GM12878 (cell line): Measurements from ENCODE around the gene EYA4. TPM values are rescaled to one million over a fixed set of nuclear protein-coding genes. Genes with fewer than 3 reads are reported as not detected.

ENCODE experiments used
- ATAC-seq: fragments of 200-7000 bp; cut with Tn5 transposase; 3 replicates; pipeline ENCODE4 v1.9.1; 2020; ENCODE audit warnings: mild to moderate bottlenecking, moderate library complexity
- BruUV-seq: library from RNA; stranded (reverse); fragments of 400-500 nt; replicated peaks from 2 replicates; lab custom pipeline; 2021; lab: Mats Ljungman, UMichigan
- CTCF ChIA-PET: fragments of 300-600 bp; sonication (Branson Sonifier 250); formaldehyde crosslinking; extraction: SDS; loops from one replicate; lab custom pipeline; 2021; ENCODE audit warnings: inconsistent platforms; lab: Yijun Ruan, JAX
- POLR2A ChIA-PET: fragments of 350-600 bp; formaldehyde crosslinking; extraction: SDS; loops from one replicate; lab custom pipeline; 2021; ENCODE audit warnings: inconsistent platforms; lab: Charles Lee
- RAD21 ChIA-PET: fragments of 300-600 bp; sonication (Branson Sonifier 250); formaldehyde crosslinking; loops from one replicate; lab custom pipeline; 2023; ENCODE audit warnings: antibody characterized with exemption; ENCODE audit not compliant: unreplicated experiment; lab: Charles Lee
- SMC1A ChIA-PET: fragments of 300-600 bp; sonication (Branson Sonifier 250); formaldehyde crosslinking; loops from one replicate; lab custom pipeline; 2023; ENCODE audit not compliant: unreplicated experiment, uncharacterized antibody; lab: Charles Lee
- DNase-seq: peaks from one replicate; pipeline ENCODE4 v3.0.0-alpha.2; 2011; ENCODE audit warnings: low read depth, low spot score
- FAIRE-seq: peaks from 3 replicates; lab custom pipeline; 2011; peaks lifted over from hg19 to GRCh38; lab: Jason Lieb, UNC
- H2AFZ ChIP-seq: 2 replicates; pipeline ENCODE4 v1.6.0; 2011; ENCODE audit warnings: low read depth, low read length, control low read depth; ENCODE audit not compliant: control insufficient read depth
- H3K27ac ChIP-seq: 2 replicates; pipeline ENCODE4 v1.5.1; 2011; ENCODE audit warnings: control low read depth; ENCODE audit not compliant: control insufficient read depth, insufficient read depth
- H3K27me3 ChIP-seq, 2 experiments: replicated peaks in 1 of 2; 2 replicates each; pipeline versions ENCODE4 v1.6.0 to v1.6.1; 2011; ENCODE audit warnings: low read length in 1 of 2; ENCODE audit not compliant: control insufficient read depth in 2 of 2, insufficient read depth in 2 of 2
- H3K36me3 ChIP-seq, 2 experiments: 2 replicates each; pipeline ENCODE4 v1.5.1; 2011; ENCODE audit warnings: low read length in 1 of 2; ENCODE audit not compliant: control insufficient read depth in 2 of 2, insufficient read depth in 2 of 2
- H3K4me1 ChIP-seq: 2 replicates; pipeline ENCODE4 v1.6.1; 2011; ENCODE audit warnings: mild to moderate bottlenecking, low read length, moderate library complexity, mixed read lengths; ENCODE audit not compliant: control insufficient read depth, insufficient read depth
- H3K4me2 ChIP-seq: 2 replicates; pipeline ENCODE4 v1.6.0; 2011; ENCODE audit warnings: control low read depth; ENCODE audit not compliant: control insufficient read depth, insufficient read depth
- H3K4me3 ChIP-seq: fragments of 200-600 bp; sonication (generic); 2 replicates; pipeline ENCODE4 v1.5.1; 2016
- H3K79me2 ChIP-seq: 2 replicates; pipeline ENCODE4 v1.6.0; 2011; ENCODE audit warnings: low read length; ENCODE audit not compliant: control insufficient read depth, insufficient read depth
- H3K9ac ChIP-seq: 2 replicates; pipeline ENCODE4 v1.8.0; 2011; ENCODE audit warnings: low read length, control low read depth, mixed read lengths; ENCODE audit not compliant: control insufficient read depth, insufficient read depth
- H3K9me3 ChIP-seq: replicated peaks from 3 replicates; pipeline ENCODE4 v1.5.1; 2011; ENCODE audit warnings: mild to moderate bottlenecking, low read length; ENCODE audit not compliant: control insufficient read depth, insufficient read depth
- H4K20me1 ChIP-seq: 2 replicates; pipeline ENCODE4 v1.6.0; 2011; ENCODE audit not compliant: control insufficient read depth, insufficient read depth
- IKZF2 ChIP-seq, 2 experiments: fragments of 450-650 bp; IDR thresholded peaks; 2 replicates each; pipeline ENCODE4 v1.6.1; 2017; ENCODE audit warnings: mild to moderate bottlenecking in 2 of 2, moderate library complexity in 2 of 2
- MYB ChIP-seq: fragments of 150-350 bp; IDR thresholded peaks from 2 replicates; pipeline ENCODE4 v1.6.1; 2014; ENCODE audit warnings: mild to moderate bottlenecking, low read depth, low read length, borderline replicate concordance
- NFIC ChIP-seq: IDR thresholded peaks from 2 replicates; pipeline ENCODE4 v1.6.1; 2012; ENCODE audit warnings: low read depth, mild to moderate bottlenecking, inconsistent platforms, low read length, moderate library complexity
- NR2F1 ChIP-seq: fragments of 450-650 bp; conservative IDR thresholded peaks from 2 replicates; pipeline ENCODE4 v1.6.1; 2017; ENCODE audit warnings: mild to moderate bottlenecking
- PML ChIP-seq: IDR thresholded peaks from 2 replicates; pipeline ENCODE4 v1.6.1; 2012; ENCODE audit warnings: low read length, inconsistent platforms
- POLR2AphosphoS2 ChIP-seq: IDR thresholded peaks from 2 replicates; pipeline ENCODE4 v1.6.1; 2011; ENCODE audit warnings: low read depth, mild to moderate bottlenecking, low read length, improper control_type of control experiment, moderate library complexity
- TAF1 ChIP-seq: IDR thresholded peaks from 2 replicates; pipeline ENCODE4 v1.6.1; 2011; ENCODE audit warnings: mild to moderate bottlenecking, low read depth, low read length, borderline replicate concordance
- YBX1 ChIP-seq: fragments of 450-650 bp; IDR thresholded peaks from 2 replicates; pipeline ENCODE4 v1.6.1; 2016; ENCODE audit warnings: antibody characterized with exemption
- ZBED1 ChIP-seq: IDR thresholded peaks from 2 replicates; pipeline ENCODE4 v1.6.1; 2016; ENCODE audit warnings: borderline replicate concordance
- ZBTB11 ChIP-seq: fragments of 450-650 bp; formaldehyde crosslinking; IDR thresholded peaks from 2 replicates; pipeline ENCODE4 v1.5.0; 2022; ENCODE audit warnings: mild to moderate bottlenecking, missing genetic modification characterization
- ZNF592 ChIP-seq: fragments of 450-650 bp; IDR thresholded peaks from 2 replicates; pipeline ENCODE4 v1.6.1; 2017; ENCODE audit warnings: mild to moderate bottlenecking, moderate library complexity
- WGBS: methylation state at CpG from one replicate; pipeline ENCODE4 v1.1.6; 2016; ENCODE audit warnings: low lambda C conversion rate; ENCODE audit not compliant: insufficient replicate concordance, insufficient coverage; ENCODE audit errors: missing lambda C conversion rate; 5-methylcytosine and 5-hydroxymethylcytosine counted together
- in situ Hi-C: fragments of 300-500 bp; cut with MboI; formaldehyde crosslinking; loops from 9 replicates; pipeline ENCODE4 v1.14.3; 2018; ENCODE audit warnings: mixed read lengths
- intact Hi-C: fragments of 100-400 bp; cut with micrococcal nuclease; formaldehyde crosslinking; loops from one replicate; pipeline ENCODE4 v1.14.2; 2022; ENCODE audit not compliant: unreplicated experiment
- polyA plus RNA-seq, 11 experiments: library from polyadenylated mRNA; depleted of rRNA in 4 of 11; unstranded in 6 of 11; stranded (reverse) in 5 of 11; fragments of >200 nt; fragmentation: Nextera tagmentation in 4 of 11; fragmentation: Illumina TruSeq in 1 of 11; extraction: Ambion mirVana in 4 of 11; extraction: Trizol in 1 of 11; gene quantifications; 1 replicate in 1 of 11; 2 replicates in 10 of 11; pipeline versions ENCODE4 v1.2.1 to v1.2.3, GENCODE V29; 2011 to 2016; ENCODE audit warnings: inconsistent platforms in 2 of 11, missing spikeins in 2 of 11, low read depth in 1 of 11
- total RNA-seq, 4 experiments: library from RNA; depleted of rRNA in 3 of 4; stranded (reverse); fragments of >200 nt in 3 of 4; fragmentation: Illumina TruSeq in 1 of 4; extraction: Trizol in 1 of 4; gene quantifications; 2 replicates each; pipeline versions ENCODE4 v1.2.1 to v1.2.3, GENCODE V29; 2013 to 2021
- TF ChIP-seq, protein P1 (sequence below): fragments of 450-650 bp; IDR thresholded peaks from 2 replicates; pipeline ENCODE4 v1.6.1; 2017; ENCODE audit warnings: mild to moderate bottlenecking, low read depth, inconsistent platforms; ENCODE audit not compliant: poor library complexity, severe bottlenecking

Gene EYA4
- total and polyA plus RNA-seq, 10 of the 15 experiments (the other 5 are each of a cell fraction or from before 2014, with no cell fraction given) = 0.02 TPM; not detected in 9

GRCh38 chr6:133503336-133503729, 262.2 kb downstream of the EYA4 start:
- no peak overlapping the region for H3K4me3 ChIP-seq
- H3K79me2 ChIP-seq = no peaks in the 10 kb centered on the region
- ChIA-PET POLR2A (no interaction called here), RAD21 (no interaction called here), SMC1A (no interaction called here), CTCF (interaction anchor here (1.2 kb wide), 1 partner anchor 417 kb away, joined by 3 read pairs; no protein-coding TSS in a partner anchor)
- FAIRE-seq = no peak
- ATAC-seq = no peak
- H3K36me3 ChIP-seq = no peaks in the 10 kb centered on the region
- no peaks in the 10 kb centered on the region for H4K20me1 ChIP-seq
- in situ Hi-C loops = no loop called here
- 29% methylated on average over 1 of the region's 1 CpG for WGBS
- no peaks in the 10 kb centered on the region for H3K9me3 ChIP-seq
- no peak overlapping the region for H3K9ac ChIP-seq
- no peak overlapping the region for H2AFZ ChIP-seq
- no peak for DNase-seq
- BruUV-seq = no TSS peak
- no peaks in the 10 kb centered on the region for H3K4me1 ChIP-seq
- no peak overlapping the region for H3K27ac ChIP-seq
- H3K4me2 ChIP-seq = no peak overlapping the region
- intact Hi-C loops = no loop called here
- H3K27me3 ChIP-seq = no peaks in the 10 kb centered on the region
- TF ChIP-seq TAF1 (no peak), YBX1 (no peak), ZBTB11 (CRISPR knock-in tag) (no peak), PML (no peak), ZNF592 (no peak), NFIC (no peak), NR2F1 (no peak), IKZF2 (IDR thresholded peaks at IDR 0.05) (no peak), ZBED1 (no peak), MYB (no peak), POLR2AphosphoS2 (no peak)
- TF ChIP-seq, protein P1, sequence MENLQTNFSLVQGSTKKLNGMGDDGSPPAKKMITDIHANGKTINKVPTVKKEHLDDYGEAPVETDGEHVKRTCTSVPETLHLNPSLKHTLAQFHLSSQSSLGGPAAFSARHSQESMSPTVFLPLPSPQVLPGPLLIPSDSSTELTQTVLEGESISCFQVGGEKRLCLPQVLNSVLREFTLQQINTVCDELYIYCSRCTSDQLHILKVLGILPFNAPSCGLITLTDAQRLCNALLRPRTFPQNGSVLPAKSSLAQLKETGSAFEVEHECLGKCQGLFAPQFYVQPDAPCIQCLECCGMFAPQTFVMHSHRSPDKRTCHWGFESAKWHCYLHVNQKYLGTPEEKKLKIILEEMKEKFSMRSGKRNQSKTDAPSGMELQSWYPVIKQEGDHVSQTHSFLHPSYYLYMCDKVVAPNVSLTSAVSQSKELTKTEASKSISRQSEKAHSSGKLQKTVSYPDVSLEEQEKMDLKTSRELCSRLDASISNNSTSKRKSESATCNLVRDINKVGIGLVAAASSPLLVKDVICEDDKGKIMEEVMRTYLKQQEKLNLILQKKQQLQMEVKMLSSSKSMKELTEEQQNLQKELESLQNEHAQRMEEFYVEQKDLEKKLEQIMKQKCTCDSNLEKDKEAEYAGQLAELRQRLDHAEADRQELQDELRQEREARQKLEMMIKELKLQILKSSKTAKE = no peak
